ENCODE measurements around the gene MYL11. TPM values are rescaled to one million over a fixed set of nuclear protein-coding genes. Genes with fewer than 3 reads are reported as not detected.
A peak's percentile ranks its signal among the peaks of the same experiment; 100 is the strongest.

The MYL11 gene
- total RNA-seq, 1 donor from 2014 or later, result not detected

DNA sequence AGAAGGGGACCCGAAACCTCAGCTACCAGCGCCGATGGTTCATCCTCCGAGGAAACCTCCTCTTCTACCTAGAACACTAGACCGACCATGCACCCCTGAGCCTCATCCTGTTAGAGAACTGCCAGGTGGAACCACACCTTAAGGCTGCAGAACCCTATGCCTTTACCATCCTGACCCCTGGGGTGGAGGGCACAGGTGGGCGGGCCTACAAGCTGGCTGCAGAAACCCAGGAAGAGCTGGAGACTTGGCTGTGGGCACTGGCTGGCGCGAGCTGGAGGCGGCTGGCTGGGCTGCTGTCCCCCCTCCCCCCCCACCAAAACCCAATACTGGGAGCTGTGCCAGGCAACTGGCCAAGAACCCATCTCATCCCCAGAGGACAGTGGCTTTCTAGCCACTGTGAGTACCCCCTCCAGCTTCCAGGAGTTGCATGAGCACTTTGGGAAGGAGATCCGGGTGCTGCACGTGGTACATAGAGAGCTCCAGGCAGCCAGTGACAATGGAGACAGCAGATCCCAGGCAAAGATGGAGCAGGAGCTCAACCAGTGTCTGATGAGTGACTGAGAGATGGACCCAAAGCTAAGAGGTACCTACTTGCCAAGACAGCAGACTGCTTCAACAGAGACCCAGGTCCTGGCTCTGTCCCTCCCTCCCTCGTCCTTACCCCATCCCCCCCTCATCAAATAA, 18.1 kb upstream of the MYL11 start:
- DNase-seq (ENCODE audit: extremely low spot score, unreplicated experiment), result no peak
- TF ChIP-seq, protein P1, sequence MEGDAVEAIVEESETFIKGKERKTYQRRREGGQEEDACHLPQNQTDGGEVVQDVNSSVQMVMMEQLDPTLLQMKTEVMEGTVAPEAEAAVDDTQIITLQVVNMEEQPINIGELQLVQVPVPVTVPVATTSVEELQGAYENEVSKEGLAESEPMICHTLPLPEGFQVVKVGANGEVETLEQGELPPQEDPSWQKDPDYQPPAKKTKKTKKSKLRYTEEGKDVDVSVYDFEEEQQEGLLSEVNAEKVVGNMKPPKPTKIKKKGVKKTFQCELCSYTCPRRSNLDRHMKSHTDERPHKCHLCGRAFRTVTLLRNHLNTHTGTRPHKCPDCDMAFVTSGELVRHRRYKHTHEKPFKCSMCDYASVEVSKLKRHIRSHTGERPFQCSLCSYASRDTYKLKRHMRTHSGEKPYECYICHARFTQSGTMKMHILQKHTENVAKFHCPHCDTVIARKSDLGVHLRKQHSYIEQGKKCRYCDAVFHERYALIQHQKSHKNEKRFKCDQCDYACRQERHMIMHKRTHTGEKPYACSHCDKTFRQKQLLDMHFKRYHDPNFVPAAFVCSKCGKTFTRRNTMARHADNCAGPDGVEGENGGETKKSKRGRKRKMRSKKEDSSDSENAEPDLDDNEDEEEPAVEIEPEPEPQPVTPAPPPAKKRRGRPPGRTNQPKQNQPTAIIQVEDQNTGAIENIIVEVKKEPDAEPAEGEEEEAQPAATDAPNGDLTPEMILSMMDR (IDR thresholded peaks at IDR 0.05), result no peak
- Mint-ChIP-seq H3K4me1 (ENCODE audit: unreplicated experiment) (peaks cover 23% of the 10 kb centered on the region), H3K9me3 (ENCODE audit: unreplicated experiment) (no peaks in the 10 kb centered on the region), H3K4me3 (ENCODE audit: unreplicated experiment) (peak overlapping the region; percentile 91), H3K36me3 (ENCODE audit: unreplicated experiment) (peaks cover 23% of the 10 kb centered on the region), H3K27me3 (ENCODE audit: unreplicated experiment) (no peaks in the 10 kb centered on the region), H3K27ac (ENCODE audit: unreplicated experiment) (peak overlapping the region; percentile 100)

DNA sequence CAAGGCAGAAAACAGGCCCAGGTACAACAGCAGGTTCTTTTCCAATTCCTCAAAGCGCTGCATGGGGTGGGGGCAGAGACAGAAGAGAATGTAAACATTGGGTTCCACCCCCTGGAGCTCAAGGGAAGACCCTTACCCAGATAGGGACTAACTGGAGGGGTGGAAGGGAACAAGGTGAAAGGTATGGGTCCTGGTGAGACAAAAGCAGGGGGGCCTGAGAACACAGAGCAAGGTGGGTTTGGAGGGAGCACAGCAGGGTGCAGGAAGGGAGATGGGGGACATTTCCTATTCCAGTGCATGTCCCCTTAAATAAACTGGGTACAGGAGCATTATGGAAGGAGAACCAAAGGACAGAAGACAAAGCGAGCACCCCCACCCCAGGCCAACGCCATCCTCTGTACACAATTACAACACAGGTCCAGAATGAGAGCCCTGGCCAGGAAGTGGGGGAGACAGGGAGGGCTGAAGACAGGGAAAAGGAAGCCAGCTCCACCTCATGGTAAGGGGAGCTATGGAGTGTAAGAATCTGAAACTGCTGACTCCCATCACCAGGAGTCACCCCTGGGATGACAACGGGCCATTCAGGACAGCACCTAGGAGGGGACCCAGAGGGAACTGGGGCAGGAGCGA, 17.4 kb upstream of the MYL11 start:
- TF ChIP-seq, protein P1 (IDR thresholded peaks at IDR 0.05), result no peak
- H3K4me3 Mint-ChIP-seq (ENCODE audit: unreplicated experiment), result no peak overlapping the region
- H3K27me3 Mint-ChIP-seq (ENCODE audit: unreplicated experiment), result no peaks in the 10 kb centered on the region
- peaks cover 22% of the 10 kb centered on the region for H3K4me1 Mint-ChIP-seq (ENCODE audit: unreplicated experiment)
- H3K27ac Mint-ChIP-seq (ENCODE audit: unreplicated experiment), result peak overlapping the region; percentile 48
- H3K9me3 Mint-ChIP-seq (ENCODE audit: unreplicated experiment), result no peaks in the 10 kb centered on the region
- peaks cover 21% of the 10 kb centered on the region for H3K36me3 Mint-ChIP-seq (ENCODE audit: unreplicated experiment)
- DNase-seq (ENCODE audit: extremely low spot score, unreplicated experiment), result no peak

DNA sequence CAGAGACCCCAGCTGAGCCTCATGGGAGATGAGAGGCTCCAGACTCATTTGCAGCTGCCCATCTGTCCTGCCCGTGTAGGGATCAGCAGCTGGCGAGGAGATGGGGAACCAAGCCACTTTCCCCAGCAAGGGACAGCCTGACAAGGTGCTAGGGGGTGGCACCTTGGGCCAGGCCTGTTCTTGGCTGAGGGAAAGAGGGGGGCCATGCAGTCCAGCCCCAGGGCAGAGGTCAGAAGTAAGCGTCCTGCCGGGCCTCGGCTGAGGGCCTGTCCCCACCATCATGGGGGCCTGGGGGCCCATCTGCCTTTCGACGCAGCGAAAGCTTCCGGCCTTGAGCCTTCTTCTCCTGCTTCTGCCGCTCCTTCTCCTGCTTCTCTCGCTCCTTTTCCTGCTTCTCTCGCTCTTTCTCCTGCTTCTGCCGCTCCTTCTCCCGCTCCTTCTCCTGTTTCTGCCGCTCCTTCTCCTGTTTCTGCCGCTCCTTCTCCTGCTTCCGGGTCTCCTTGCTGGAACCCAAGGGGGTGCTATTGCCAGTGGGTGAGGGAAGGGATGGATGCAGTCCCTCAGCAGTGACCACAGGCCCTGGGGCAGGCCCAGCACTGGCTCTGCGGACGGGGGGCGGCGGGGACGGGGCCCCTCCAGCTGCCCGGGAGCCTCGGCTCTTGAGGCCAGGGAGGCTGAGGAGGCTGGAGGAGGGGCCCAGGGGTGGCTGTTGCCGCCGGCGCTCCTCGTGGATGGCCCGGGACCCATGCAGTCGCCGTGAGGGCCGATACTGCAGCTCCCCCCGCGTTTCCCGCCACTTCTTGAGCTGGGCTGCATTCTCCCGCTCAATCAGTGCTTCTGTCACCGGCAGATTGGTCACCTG, 16.7 kb upstream of the MYL11 start:
- DNase-seq (ENCODE audit: extremely low spot score, unreplicated experiment), result no peak
- Mint-ChIP-seq H3K9me3 (ENCODE audit: unreplicated experiment) (no peaks in the 10 kb centered on the region), H3K27ac (ENCODE audit: unreplicated experiment) (no peak overlapping the region), H3K36me3 (ENCODE audit: unreplicated experiment) (peaks cover 20% of the 10 kb centered on the region), H3K4me1 (ENCODE audit: unreplicated experiment) (peaks cover 20% of the 10 kb centered on the region), H3K27me3 (ENCODE audit: unreplicated experiment) (no peaks in the 10 kb centered on the region), H3K4me3 (ENCODE audit: unreplicated experiment) (no peak overlapping the region)
- TF ChIP-seq, protein P1 (IDR thresholded peaks at IDR 0.05), result no peak

DNA sequence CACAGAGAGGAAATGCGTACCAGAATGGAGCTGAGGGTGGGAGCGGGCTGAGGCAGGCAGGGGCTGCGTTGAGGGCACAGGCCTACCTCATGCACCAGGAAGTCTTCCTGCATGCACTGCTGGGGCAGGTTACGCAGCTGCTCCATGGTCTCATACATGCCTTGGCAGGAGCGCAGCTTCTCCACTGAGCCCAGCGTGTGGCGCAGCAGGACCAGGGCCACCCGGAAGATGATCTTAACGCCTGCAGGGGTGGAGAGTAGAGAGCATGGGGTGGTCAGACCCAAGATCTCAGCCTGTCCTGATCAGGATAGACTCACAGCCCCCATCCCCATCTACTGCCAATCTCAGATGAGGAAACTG, 16.0 kb upstream of the MYL11 start:
- no peak for DNase-seq (ENCODE audit: extremely low spot score, unreplicated experiment)
- TF ChIP-seq, protein P1 (IDR thresholded peaks at IDR 0.05), result no peak
- peaks cover 17% of the 10 kb centered on the region for H3K4me1 Mint-ChIP-seq (ENCODE audit: unreplicated experiment)

More for the DNA sequence above, 16.0 kb upstream of the MYL11 start:
- Mint-ChIP-seq H3K27ac (ENCODE audit: unreplicated experiment) (no peak overlapping the region), H3K27me3 (ENCODE audit: unreplicated experiment) (no peaks in the 10 kb centered on the region), H3K4me3 (ENCODE audit: unreplicated experiment) (no peak overlapping the region), H3K9me3 (ENCODE audit: unreplicated experiment) (no peaks in the 10 kb centered on the region), H3K36me3 (ENCODE audit: unreplicated experiment) (peaks cover 24% of the 10 kb centered on the region)

All from osteocyte (in vitro differentiated cells).